ENCODE measurements around the gene PIEZO1. TPM values are rescaled to one million over a fixed set of nuclear protein-coding genes. Genes with fewer than 3 reads are reported as not detected.
A peak's percentile ranks its signal among the peaks of the same experiment; 100 is the strongest.

PIEZO1 gene
- total RNA-seq, 5 donors from 2014 or later (not counting 1 experiment from before 2014, with no cell fraction given): 139 to 274 (median 240) TPM

GRCh38 chr16:88761143-88761534, 23.9 kb downstream of the PIEZO1 start:
- WGBS (ENCODE audit: insufficient coverage): 97% methylated on average over 7 of the region's 11 CpGs
- CTCF ChIA-PET: interaction anchor here in 1 of 2 donors (1.3 kb wide), 1 partner anchor 23 kb away, joined by 4 read pairs; no protein-coding TSS in a partner anchor
- peaks cover 0 to 15% of the 10 kb centered on the region in 2 donors for H3K36me3 ChIP-seq (ENCODE audit: control insufficient read depth in 2 of 2, extremely low read depth in 1 of 2, insufficient read depth in 1 of 2, low read length in 1 of 2)

GRCh38 chr16:88760424-88761142, 24.4 kb downstream of the PIEZO1 start:
- no peaks in the 10 kb centered on the region for H3K9me3 ChIP-seq
- H3K4me1 ChIP-seq (ENCODE audit: control insufficient read depth in 1 of 2, extremely low read depth in 1 of 2, insufficient read depth in 2 of 2, low read length in 2 of 2): peaks cover 0 to 72% of the 10 kb centered on the region in 2 experiments
- no peak overlapping the region for H3K4me3 Mint-ChIP-seq
- CTCF ChIA-PET: interaction anchor here in 1 of 2 donors (0.5 to 0.6 kb wide), 2 partner anchors 9 to 12 kb away, joined by 3 to 7 read pairs; no protein-coding TSS in a partner anchor
- no peaks in the 10 kb centered on the region for H3K27me3 ChIP-seq (replicated peaks in 1 of 2; ENCODE audit: control insufficient read depth in 2 of 2, extremely low read depth in 1 of 2, insufficient read depth in 2 of 2, low read length in 1 of 2)
- H3K4me3 ChIP-seq (ENCODE audit: control insufficient read depth in 1 of 2, extremely low read depth in 1 of 2, low read length in 1 of 2): no peak overlapping the region
- H3K27me3 Mint-ChIP-seq: no peaks in the 10 kb centered on the region
- H3K4me1 Mint-ChIP-seq: peaks cover 21 to 37% (median 25%) of the 10 kb centered on the region in 3 donors
- H3K36me3 Mint-ChIP-seq: peaks cover 4% of the 10 kb centered on the region
- DNase-seq (no peak), ATAC-seq (replicated peaks in 1 of 4) (no peak)
- H3K9me3 Mint-ChIP-seq: no peaks in the 10 kb centered on the region
- POLR2A ChIA-PET: interaction anchor here in 1 of 2 donors (0.6 kb wide), 1 partner anchor 123 kb away, joined by 4 read pairs; no protein-coding TSS in a partner anchor
- WGBS (ENCODE audit: insufficient coverage): 96% methylated on average over 23 of the region's 24 CpGs
- no peak overlapping the region for H3K27ac ChIP-seq (ENCODE audit: low read length)
- peak overlapping the region; percentile 58 to 80 for H3K27ac Mint-ChIP-seq
- H3K36me3 ChIP-seq (ENCODE audit: control insufficient read depth in 2 of 2, extremely low read depth in 1 of 2, insufficient read depth in 1 of 2, low read length in 1 of 2): peaks cover 0 to 15% of the 10 kb centered on the region in 2 donors

More at GRCh38 chr16:88761143-88761534, 23.9 kb downstream of the PIEZO1 start:
- H3K27me3 Mint-ChIP-seq: no peaks in the 10 kb centered on the region
- H3K27ac Mint-ChIP-seq: no peak overlapping the region
- POLR2A ChIA-PET: interaction anchor here in 1 of 2 donors (0.6 kb wide), 1 partner anchor 15 kb away, joined by 4 read pairs; no protein-coding TSS in a partner anchor
- Histone ChIP-seq H3K4me3 (ENCODE audit: control insufficient read depth in 1 of 2, extremely low read depth in 1 of 2, low read length in 1 of 2) (no peak overlapping the region), H3K9me3 (no peaks in the 10 kb centered on the region), H3K4me1 (ENCODE audit: control insufficient read depth in 1 of 2, extremely low read depth in 1 of 2, insufficient read depth in 2 of 2, low read length in 2 of 2) (peaks cover 0 to 73% of the 10 kb centered on the region in 2 experiments), H3K27me3 (replicated peaks in 1 of 2; ENCODE audit: control insufficient read depth in 2 of 2, extremely low read depth in 1 of 2, insufficient read depth in 2 of 2, low read length in 1 of 2) (no peaks in the 10 kb centered on the region), H3K27ac (ENCODE audit: low read length) (no peak overlapping the region)
- no peaks in the 10 kb centered on the region for H3K9me3 Mint-ChIP-seq
- DNase-seq (no peak), ATAC-seq (replicated peaks in 1 of 4) (no peak)
- H3K4me3 Mint-ChIP-seq: no peak overlapping the region
- H3K36me3 Mint-ChIP-seq: peaks cover 4% of the 10 kb centered on the region
- H3K4me1 Mint-ChIP-seq: peaks cover 21 to 42% (median 28%) of the 10 kb centered on the region in 3 donors

- Histone ChIP-seq H3K27ac (ENCODE audit: low read length) (peak overlapping the region; percentile 41), H3K36me3 (ENCODE audit: control insufficient read depth in 2 of 2, extremely low read depth in 1 of 2, insufficient read depth in 1 of 2, low read length in 1 of 2) (peaks cover 0 to 15% of the 10 kb centered on the region in 2 donors), H3K9me3 (no peaks in the 10 kb centered on the region), H3K27me3 (replicated peaks in 1 of 2; ENCODE audit: control insufficient read depth in 2 of 2, extremely low read depth in 1 of 2, insufficient read depth in 2 of 2, low read length in 1 of 2) (no peaks in the 10 kb centered on the region), H3K4me3 (ENCODE audit: control insufficient read depth in 1 of 2, extremely low read depth in 1 of 2, low read length in 1 of 2) (peak overlapping the region in 1 of 2 donors; percentile 20), H3K4me1 (ENCODE audit: control insufficient read depth in 1 of 2, extremely low read depth in 1 of 2, insufficient read depth in 2 of 2, low read length in 2 of 2) (peaks cover 0 to 69% of the 10 kb centered on the region in 2 experiments)
- no peak for DNase-seq
- Mint-ChIP-seq H3K27ac (peak overlapping the region; percentile 58 to 80), H3K27me3 (no peaks in the 10 kb centered on the region), H3K4me3 (peak overlapping the region in 1 of 3 donors; percentile 64), H3K4me1 (peaks cover 21 to 42% (median 29%) of the 10 kb centered on the region in 3 donors), H3K36me3 (peaks cover 4% of the 10 kb centered on the region), H3K9me3 (no peaks in the 10 kb centered on the region)
- no peak for ATAC-seq (replicated peaks in 1 of 4)
- ChIA-PET CTCF (interaction anchor here (0.5 to 0.7 kb wide), 2 partner anchors 12 kb away, joined by 3 to 7 read pairs; no protein-coding TSS in a partner anchor), POLR2A (interaction anchor here in 1 of 2 donors (0.6 kb wide), 1 partner anchor 27 kb away, joined by 5 read pairs; no protein-coding TSS in a partner anchor)
- WGBS (ENCODE audit: insufficient coverage): 95% methylated on average over 12 of the region's 22 CpGs
Measured at GRCh38 chr16:88759976-88760350, 25.1 kb downstream of the PIEZO1 start.

GRCh38 chr16:88759245-88759975, 25.6 kb downstream of the PIEZO1 start:
- Mint-ChIP-seq H3K9me3 (no peaks in the 10 kb centered on the region), H3K4me3 (peak overlapping the region; percentile 57 to 73 (median 64)), H3K27ac (peak overlapping the region; percentile 91 to 92), H3K4me1 (peaks cover 21 to 42% (median 29%) of the 10 kb centered on the region in 3 donors), H3K27me3 (no peaks in the 10 kb centered on the region), H3K36me3 (peaks cover 4% of the 10 kb centered on the region)
- Histone ChIP-seq H3K4me3 (ENCODE audit: control insufficient read depth in 1 of 2, extremely low read depth in 1 of 2, low read length in 1 of 2) (peak overlapping the region in 1 of 2 donors; percentile 20), H3K4me1 (ENCODE audit: control insufficient read depth in 1 of 2, extremely low read depth in 1 of 2, insufficient read depth in 2 of 2, low read length in 2 of 2) (peaks cover 0 to 73% of the 10 kb centered on the region in 2 experiments), H3K27me3 (replicated peaks in 1 of 2; ENCODE audit: control insufficient read depth in 2 of 2, extremely low read depth in 1 of 2, insufficient read depth in 2 of 2, low read length in 1 of 2) (no peaks in the 10 kb centered on the region), H3K9me3 (no peaks in the 10 kb centered on the region), H3K27ac (ENCODE audit: low read length) (peak overlapping the region; percentile 41), H3K36me3 (ENCODE audit: control insufficient read depth in 2 of 2, extremely low read depth in 1 of 2, insufficient read depth in 1 of 2, low read length in 1 of 2) (peaks cover 0 to 15% of the 10 kb centered on the region in 2 donors)
- CTCF ChIA-PET: interaction anchor here (0.5 to 1.0 kb wide), 4 partner anchors 11 to 99 kb away, joined by 3 to 7 read pairs (median 3); no protein-coding TSS in a partner anchor
- ATAC-seq (replicated peaks in 1 of 4) (peak; percentile 80 to 93 (median 82)), DNase-seq (peak in 30 of 35 experiments; percentile 15 to 69 (median 50))
- POLR2A ChIA-PET: interaction anchor here in 1 of 2 donors (0.6 kb wide), 1 partner anchor 27 kb away, joined by 5 read pairs; no protein-coding TSS in a partner anchor
- WGBS (ENCODE audit: insufficient coverage): 59% methylated on average over 19 of the region's 26 CpGs

- peak overlapping the region; percentile 66 to 92 for H3K27ac Mint-ChIP-seq
- CTCF ChIA-PET: interaction anchor here (0.6 to 1.0 kb wide), 2 partner anchors 79 to 99 kb away, joined by 3 read pairs; no protein-coding TSS in a partner anchor
- H3K9me3 ChIP-seq: no peaks in the 10 kb centered on the region
- DNase-seq (no peak), ATAC-seq (replicated peaks in 1 of 4) (no peak)
- peaks cover 0 to 12% of the 10 kb centered on the region in 2 donors for H3K36me3 ChIP-seq (ENCODE audit: control insufficient read depth in 2 of 2, extremely low read depth in 1 of 2, insufficient read depth in 1 of 2, low read length in 1 of 2)
- no peaks in the 10 kb centered on the region for H3K27me3 ChIP-seq (replicated peaks in 1 of 2; ENCODE audit: control insufficient read depth in 2 of 2, extremely low read depth in 1 of 2, insufficient read depth in 2 of 2, low read length in 1 of 2)
- H3K36me3 Mint-ChIP-seq: peaks cover 4% of the 10 kb centered on the region
- peak overlapping the region in 1 of 3 donors; percentile 64 for H3K4me3 Mint-ChIP-seq
- no peaks in the 10 kb centered on the region for H3K27me3 Mint-ChIP-seq
- POLR2A ChIA-PET: no interaction called here
- H3K4me3 ChIP-seq (ENCODE audit: control insufficient read depth in 1 of 2, extremely low read depth in 1 of 2, low read length in 1 of 2): no peak overlapping the region
- WGBS (ENCODE audit: insufficient coverage): 56% methylated on average over 3 of the region's 6 CpGs
- no peaks in the 10 kb centered on the region for H3K9me3 Mint-ChIP-seq
- H3K4me1 Mint-ChIP-seq: peaks cover 21 to 42% (median 29%) of the 10 kb centered on the region in 3 donors
- peak overlapping the region; percentile 41 for H3K27ac ChIP-seq (ENCODE audit: low read length)
- H3K4me1 ChIP-seq (ENCODE audit: control insufficient read depth in 1 of 2, extremely low read depth in 1 of 2, insufficient read depth in 2 of 2, low read length in 2 of 2): peaks cover 0 to 76% of the 10 kb centered on the region in 2 experiments
Measured at GRCh38 chr16:88758944-88759244, 26.1 kb downstream of the PIEZO1 start.
